ENCODE results near the gene PLAGL2.

The PLAGL2 gene

DNA sequence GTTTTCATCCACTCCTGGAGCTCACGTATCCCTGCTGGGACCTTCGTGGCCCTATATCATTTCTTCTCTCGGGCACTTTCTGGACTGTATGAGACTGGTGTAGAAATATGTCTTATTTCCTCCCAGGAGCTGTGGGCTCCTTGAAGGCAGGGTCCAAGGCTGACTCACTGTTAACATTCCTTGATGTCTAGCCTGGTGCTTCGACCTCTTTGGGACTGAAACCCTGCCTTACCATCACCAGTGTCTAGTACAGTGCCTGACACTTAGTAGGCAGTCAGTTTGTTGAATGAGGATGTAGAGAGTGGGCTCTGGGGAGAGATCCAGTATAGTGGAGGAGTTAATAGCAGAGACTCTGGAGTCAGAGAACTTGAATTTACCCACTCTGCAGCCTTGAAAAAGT, 23.7 kb upstream of the PLAGL2 start:
- DNase-seq (ENCODE audit: low read depth), result no peak

DNA sequence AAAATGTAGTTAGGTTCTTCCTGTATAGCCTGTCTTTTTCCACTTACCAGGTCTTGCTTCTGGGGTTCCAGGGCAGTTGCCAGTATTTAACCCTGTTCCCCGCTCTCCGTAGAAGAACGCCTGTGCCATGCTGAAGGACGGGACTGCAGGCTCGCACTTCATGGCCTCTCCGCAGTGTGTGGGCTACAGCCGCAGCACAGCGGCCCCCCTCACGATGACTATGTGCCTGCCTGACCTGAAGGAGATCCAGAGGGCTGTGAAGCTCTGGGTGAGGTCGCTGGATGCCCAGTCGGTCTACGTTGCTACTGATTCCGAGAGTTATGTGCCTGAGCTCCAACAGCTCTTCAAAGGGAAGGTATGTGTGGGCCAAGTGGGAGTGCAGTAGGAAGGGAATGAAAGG, 23.2 kb upstream of the PLAGL2 start:
- DNase-seq (ENCODE audit: low read depth), result no peak

DNA sequence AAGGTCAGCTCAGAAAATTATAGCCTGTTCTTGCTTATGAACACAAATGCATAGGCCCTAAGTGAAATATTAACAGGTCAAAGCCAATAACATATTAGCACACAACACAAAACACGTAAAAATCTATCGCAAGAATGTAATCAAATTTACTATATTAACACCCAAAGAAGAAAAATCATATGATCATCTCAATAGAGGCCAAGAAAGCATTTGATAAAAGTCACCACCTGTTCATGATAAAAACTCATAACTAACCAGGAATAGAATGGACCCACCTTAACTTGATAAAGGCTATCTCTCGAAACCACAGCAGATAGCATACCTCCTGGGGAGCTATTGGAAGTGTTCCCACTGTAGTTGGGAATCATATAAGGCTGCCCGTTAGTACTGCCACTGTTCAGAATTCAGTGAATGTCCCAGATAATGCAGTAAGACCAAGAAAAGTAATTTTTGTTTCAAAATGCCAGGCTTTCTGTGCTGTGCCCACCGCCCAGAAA, 21.8 kb upstream of the PLAGL2 start:
- DNase-seq (ENCODE audit: low read depth), result no peak

DNA sequence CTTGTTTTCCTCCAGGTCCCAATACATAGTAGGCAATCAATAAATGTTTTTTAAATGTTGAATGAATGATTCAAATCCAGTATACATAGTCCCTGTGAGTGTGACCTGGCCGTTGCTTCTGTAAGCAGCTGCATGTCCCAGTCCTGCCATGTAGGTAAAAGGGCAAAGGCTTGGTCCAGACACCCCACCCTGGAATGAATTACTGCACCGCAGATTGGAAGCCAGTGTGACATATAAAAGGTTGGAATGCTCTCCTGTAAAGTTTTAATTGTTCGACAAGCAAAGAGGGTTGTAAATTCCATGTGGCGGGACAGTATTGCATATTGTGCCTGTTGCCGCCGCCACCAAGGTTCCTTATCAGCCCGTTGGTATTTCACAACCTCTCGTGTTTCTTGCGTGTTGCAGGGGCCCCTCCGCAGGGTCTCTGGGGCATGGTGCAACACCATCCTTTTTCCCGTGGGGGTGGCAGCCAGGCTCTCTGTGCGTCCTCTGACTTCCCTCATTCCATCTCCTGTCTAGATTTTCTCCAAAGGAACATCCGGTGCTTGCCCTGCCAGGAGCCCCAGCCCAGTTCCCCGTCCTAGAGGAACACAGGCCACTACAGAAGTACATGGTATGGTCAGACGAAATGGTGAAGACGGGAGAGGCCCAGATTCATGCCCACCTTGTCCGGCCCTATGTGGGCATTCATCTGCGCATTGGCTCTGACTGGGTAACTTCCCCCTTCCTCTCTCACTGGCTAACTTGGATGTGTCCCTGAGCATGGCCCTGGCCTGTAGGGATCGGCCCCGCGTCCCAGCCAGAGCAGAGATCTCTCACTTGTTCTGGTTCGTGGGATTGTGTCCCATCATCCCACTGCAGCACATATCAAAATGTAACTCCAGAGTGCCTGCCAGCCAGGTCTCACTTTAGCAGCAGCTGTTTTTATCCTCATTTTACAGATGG, 20.5 kb upstream of the PLAGL2 start:
- DNase-seq (ENCODE audit: low read depth), result no peak

DNA sequence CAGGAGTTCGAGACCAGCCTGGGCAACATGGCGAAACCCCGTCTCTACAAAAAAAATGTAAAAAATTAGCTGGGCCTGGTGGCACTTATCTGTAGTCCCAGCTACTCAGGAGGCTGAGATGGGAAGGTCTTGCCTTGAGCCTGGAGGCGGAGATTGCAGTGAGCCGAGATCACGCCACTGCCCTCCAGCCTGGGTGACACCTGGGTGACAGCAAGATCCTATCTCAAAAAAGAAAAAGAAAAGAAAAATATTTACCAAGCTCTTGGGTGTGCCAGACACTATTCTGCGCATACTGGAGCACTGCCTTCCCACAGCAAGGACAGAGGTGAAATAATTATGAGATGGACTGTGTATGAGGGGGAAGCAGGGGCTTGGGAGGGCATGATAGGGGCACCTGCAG, 19.8 kb upstream of the PLAGL2 start:
- no peak for DNase-seq (ENCODE audit: low read depth)

DNA sequence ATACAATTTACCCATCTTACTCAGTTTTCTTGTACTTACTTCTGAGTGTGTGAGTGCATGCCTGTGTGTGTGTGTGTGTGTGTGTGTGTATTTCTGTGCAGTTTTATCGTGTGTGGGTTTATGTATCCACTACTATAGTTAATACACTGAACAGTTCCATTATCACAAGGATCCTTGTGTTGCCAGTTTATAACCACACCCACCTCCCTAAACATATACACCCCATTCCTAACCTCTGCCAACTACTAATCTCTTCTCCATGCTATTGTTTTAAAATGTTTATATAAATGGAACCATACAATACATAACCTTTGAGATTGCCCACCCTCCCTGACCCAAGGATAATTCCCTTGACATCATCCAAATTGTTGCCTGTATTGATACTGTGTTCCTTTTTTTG, 18.8 kb upstream of the PLAGL2 start:
- no peak for DNase-seq (ENCODE audit: low read depth)

DNA sequence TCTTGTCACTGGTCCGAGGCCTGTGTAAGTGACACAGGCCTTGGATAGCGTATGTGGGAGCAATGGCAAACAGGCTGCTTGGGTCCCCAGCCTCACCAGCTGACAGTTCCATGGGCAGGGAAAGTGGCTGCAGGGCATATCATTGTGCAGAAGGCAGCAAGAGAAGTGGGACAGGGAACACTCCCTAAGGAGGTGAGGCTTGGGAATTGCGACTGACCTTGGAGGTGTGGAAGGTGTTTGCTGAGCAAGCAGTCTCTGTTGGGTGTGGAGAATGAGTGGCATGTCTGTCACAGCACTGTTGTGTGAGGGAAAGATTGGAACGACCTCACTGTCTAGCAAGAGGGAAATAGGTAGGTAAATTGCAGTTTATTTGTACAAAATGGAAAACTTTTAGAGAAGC, 16.9 kb upstream of the PLAGL2 start:
- no peak for DNase-seq (ENCODE audit: low read depth)

DNA sequence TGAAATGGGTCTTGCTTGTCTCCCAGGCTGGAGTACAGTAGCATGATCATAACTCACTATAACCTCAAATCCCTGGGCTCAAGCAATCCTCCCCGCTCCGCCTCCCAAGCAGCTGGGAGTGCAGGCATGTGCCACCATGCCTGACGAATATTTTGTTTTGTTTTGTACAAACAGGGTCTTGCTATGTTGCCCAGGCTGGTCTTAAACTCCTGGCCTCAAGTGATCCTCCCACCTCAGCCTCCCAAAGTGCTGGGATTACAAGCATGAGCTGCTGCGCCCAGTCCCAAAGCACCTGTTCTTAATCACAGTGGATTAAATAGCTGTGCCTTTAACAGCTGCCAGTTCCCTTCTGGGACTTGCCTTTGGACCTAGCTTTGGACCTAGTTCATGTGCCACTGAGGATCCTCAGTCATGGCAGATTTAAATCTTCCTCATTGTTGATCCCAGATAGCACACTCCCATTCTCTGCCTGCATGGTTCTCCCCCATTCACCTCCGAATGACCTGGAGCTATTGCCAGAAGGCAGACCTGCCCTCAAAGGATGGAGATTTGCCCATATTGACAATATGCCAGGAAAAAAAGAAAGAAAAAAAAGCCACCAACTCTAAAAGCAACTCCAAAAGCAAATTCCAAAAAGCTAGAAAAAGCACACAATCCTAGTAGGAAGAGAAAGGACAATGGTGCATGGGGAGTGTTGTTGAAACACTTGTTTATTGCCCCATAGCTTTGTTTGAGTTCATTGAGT, 10.8 kb upstream of the PLAGL2 start:
- DNase-seq (ENCODE audit: low read depth), result no peak

DNA sequence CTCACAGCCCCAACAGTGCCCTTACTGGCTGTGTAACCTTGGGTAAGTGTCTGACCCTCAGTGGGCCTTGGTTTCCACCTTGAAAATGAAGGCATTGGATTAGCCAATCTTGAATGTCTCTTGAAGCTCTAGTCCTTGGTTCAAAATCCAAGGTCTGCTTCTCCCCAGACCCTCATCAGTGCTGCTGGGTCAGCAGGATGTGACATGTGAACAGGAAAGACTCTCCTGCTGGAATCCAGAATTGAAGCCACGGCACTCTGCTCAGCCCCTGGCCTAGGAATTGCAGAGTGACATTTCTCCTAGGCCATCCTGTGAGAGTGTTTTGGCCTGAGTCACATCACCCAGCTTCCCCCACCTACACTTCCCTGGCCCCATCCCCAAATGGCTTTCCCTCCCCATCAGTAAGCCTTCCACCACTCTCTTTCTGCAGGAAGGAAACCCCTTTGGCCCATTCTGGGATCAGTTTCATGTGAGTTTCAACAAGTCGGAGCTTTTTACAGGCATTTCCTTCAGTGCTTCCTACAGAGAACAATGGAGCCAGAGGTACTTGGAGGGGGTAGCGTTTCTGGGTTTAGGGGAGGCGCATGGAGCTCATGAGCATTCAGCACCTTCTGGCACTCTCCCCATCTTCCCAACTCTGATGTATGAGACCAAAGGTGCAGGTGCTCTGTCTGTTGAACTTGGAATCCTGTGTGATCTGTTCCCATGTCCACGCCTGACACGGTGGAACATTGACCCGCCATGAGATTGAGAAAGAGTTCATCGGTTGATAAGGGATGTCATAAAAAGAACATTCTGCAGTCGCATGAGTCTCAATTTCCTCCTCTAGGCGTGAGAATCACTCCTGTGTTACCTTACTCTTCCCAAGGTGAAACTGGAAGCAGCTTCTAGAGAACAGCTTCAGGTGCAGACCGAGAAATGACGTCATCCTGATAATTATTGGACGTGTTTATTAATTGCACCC, 8.9 kb upstream of the PLAGL2 start:
- DNase-seq (ENCODE audit: low read depth), result no peak

DNA sequence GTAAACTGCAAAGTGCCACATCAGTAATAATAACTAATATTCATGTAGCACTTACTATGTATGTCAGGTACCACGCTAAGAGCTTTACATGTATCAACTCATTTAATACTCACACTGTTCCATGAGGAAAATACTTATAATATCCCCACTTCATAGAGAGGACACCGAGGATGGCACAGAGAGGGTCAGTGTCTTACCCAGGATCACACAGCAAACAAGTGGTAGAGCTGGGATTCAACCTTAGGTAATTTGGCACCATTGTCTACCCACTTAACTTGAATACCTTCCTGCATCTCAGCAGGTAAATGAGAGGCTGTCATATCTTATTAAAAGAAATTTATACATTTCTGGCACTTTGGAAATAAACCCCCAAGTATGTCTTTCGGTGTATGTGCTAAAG, 8.2 kb upstream of the PLAGL2 start:
- DNase-seq (ENCODE audit: low read depth), result no peak

DNA sequence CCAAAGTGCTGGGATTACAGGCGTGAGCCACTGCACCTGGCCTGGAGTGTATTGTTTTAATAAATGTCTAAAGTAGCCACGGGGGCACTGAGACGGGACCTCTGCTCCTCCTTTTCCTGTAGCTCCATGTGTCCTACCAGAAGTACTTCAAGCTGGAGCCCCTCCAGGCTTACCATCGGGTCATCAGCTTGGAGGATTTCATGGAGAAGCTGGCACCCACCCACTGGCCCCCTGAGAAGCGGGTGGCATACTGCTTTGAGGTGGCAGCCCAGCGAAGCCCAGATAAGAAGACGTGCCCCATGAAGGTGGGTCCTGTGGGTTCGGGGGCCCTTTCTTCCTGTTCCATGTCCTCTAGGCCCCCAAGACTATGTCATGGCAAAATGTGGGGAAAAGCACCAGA, 7.6 kb upstream of the PLAGL2 start:
- DNase-seq (ENCODE audit: low read depth), result no peak

DNA sequence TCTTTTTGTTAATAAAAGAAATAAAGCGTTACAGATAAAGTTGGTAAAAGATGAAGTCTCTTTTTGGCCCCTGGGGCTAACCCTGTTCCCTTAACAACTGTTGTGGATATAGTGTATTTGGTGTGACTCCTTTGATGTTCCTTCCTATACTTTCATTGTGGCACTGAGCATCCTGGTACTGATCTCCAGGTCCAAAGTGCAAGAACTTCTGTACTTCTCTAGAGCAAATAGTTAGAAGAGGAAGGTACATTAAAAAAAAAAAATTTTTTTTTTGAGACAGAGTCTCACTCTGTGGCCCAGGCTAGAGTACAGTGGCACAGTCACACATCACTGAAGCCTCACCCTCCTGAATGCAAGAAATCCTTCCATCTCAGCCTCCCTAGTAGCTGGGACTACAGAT, 6.3 kb upstream of the PLAGL2 start:
- DNase-seq (ENCODE audit: low read depth), result no peak

DNA sequence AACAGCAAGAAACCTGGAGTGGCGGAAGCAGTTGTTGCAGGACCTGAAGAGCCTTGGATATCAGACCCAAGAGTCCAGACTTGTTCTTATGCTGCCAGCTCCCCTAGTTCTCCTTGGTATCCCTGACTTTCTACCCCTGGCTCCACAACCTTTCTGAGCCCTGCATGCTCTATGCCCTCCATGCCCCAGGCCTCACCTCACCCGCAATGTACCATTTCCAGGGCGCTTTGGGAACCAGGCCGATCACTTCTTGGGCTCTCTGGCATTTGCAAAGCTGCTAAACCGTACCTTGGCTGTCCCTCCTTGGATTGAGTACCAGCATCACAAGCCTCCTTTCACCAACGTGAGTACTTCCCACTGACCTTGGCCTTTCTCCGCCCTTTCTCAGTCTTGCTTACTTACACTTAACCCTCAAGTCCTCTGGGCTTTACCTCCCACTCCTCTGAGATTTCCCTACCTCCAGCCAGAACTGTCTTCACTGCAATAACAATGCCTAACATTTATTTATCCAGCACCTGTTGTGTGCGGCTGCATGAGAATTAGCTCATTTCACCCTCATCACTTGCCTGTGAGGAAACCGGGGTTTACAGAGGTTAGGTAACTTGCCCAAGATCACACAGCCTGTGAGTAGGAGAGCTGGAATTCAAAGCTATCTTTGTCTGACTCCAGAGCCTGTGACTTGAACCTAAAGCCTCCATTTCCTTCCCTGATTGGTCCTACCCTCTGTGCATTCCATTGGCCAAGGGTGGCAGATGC, 2.5 kb upstream of the PLAGL2 start:
- DNase-seq (ENCODE audit: low read depth), result no peak

DNA sequence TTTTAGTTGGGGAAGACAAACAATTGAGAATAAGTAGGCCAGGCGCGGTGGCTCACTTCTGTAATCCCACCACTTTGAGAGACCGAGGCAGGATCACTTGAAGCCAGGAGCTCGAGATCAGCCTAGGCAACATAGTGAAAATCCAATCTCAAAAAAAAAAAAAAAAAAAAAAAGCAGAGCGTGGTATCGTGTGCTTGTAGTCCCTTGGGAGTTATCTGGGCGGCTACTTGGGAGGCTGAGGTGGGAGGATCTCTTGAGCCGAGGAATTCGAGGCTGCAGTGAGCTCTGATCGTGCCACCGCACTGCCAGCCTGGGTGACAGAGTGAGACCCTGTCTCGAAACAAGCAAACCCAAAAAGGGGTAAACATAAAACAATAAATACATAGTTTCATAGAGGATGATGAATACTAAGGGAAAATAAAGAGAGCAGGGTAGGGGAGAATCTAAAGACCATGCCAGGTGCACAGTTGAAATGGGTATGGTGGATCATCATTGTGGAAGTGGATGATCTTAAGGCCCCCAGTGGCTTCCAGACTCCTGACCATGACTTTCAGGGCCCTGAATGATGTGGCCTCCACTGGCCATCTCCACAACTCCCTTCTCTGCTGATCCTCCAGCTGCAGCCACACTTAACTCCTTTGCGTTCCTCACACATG, 1.1 kb upstream of the PLAGL2 start:
- no peak for DNase-seq (ENCODE audit: low read depth)

DNA sequence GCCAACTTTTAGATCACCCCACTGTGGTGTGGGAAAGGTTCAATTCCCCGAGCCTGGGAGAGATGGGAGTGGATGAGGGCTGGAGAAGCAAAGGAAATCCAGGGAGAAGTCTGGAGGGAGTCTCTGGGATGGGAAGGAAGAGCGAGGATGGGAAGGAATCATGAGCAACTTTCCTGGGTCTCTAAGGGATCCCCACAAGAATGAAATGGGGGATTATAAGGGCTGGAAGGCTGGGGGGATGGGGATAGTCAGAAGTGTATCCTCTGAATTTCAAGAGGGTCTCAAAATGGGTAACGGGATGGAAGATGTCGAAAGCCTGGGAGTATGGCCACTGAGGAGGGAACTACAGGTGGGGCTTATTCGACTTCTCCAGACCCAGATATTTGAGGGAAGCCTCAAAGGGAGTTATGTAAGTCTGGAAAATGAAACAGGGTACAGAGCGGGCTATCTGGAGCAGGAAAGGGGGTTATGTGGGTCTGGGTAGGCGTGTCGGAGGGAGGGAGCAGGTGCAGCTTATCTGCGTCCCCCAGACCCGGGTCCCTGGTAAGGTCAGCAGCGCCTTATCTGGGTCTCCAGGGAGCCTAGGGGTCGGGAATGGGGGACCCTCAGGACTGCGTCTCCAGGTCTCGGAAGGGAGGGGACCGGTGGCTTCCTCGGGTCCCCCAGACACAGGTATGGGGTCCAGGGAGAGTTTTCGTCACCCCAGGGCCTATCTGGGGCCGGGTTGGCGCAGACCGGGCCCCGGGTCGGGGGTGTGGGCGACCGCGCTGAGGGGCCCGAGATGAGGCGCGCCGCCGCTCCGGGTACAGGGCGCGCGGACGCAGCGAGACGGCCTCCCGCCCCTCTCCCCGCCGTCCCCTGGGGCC, 550 bp downstream of the PLAGL2 start:
- DNase-seq (ENCODE audit: low read depth), result no peak

DNA sequence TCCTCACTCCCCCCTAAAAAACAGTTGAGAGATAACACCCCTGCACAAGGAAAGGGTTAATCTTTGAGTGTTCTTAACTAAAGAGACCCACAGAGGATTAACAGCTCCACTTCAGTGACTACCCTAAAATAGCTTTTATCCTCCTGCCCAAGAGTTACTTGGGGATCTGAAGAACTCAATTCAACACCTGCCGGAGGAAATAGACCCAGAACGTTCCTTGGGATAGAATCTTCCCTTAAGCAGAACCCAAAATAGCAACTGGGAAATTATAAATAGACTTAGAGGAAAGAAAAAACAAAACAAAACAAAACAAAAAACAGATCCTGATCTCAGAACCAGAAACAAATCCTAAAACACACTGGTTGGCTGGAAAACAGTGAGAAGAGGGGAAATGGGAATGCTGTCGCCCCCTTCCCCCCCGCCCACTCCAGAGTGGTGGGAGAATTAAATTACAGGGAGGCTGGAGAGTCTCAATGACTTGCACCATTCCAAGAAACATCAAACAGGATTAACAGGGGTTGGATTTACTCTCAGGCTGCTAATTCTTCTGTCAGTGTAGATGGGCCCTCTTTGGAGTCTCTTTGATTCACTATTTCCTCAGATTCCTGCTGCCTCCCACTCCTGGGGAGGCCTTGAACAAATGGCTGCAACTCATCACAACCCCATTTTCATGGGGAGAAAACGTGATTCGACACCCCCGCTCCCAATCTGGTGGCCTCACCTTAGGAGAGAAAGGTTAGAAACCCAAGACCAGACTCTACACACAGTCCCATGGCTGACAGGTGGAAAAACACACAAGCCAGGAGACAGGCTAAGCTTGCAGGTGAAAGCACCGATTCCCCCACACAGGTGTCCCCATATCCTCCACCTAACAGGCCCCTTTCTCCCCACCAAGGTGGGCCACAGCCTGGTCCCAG, 1.4 kb downstream of the PLAGL2 start:
- no peak for DNase-seq (ENCODE audit: low read depth)

DNA sequence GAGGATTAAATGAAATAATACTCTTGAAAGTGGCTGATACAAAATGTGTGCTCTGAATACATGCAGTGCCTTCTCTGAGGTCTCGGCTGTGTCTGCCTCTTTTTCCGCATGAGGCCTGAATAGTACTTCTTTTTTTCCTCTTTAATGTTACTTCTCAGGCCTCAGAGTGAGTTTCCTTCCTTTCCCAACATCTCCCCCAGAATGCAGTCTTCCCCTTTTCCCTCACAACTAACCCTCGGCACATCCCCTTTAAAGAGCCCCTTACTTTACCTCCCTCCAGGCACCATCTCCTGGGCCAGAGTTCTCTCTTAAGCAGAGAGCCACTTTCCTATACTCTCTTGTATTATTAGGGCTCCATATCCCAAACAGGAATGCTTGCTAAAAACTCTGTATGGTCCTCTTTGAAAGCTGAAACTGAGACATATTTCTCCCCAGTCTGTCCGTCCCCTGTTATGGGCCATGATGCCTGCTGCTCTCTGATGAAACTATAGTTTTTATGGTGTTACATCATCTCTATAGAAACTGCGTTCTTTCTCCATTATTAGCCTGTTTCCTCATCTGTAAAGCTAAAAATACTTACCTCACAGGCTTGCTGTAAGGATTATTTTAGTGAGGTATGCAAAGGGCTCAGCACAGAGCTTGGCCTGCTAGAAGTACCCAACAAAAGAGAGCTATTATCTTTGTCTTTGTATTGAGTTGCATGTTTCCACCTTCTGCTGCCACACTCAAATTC, 2.3 kb downstream of the PLAGL2 start:
- DNase-seq (ENCODE audit: low read depth), result no peak

All from T follicular helper cell (primary cell).